OCI-LY7 (cell line): ENCODE results near the gene NOL3.

ENCODE experiments used
- EZH2phosphoT487 ChIP-seq: fragments of 200-600 bp; sonication (generic); IDR thresholded peaks from 2 replicates; pipeline ENCODE4 v1.6.1; 2018; ENCODE audit warnings: low read depth, borderline replicate concordance, mild to moderate bottlenecking, mixed run types, antibody characterized with exemption, low read length, moderate library complexity, mixed read lengths
- TF ChIP-seq, protein P1 (sequence below): fragments of 200-600 bp; sonication (generic); conservative IDR thresholded peaks from 2 replicates; pipeline ENCODE4 v1.5.1; 2014; ENCODE audit warnings: mild to moderate bottlenecking, antibody characterized with exemption, low read length, moderate library complexity, mixed read lengths

DNA sequence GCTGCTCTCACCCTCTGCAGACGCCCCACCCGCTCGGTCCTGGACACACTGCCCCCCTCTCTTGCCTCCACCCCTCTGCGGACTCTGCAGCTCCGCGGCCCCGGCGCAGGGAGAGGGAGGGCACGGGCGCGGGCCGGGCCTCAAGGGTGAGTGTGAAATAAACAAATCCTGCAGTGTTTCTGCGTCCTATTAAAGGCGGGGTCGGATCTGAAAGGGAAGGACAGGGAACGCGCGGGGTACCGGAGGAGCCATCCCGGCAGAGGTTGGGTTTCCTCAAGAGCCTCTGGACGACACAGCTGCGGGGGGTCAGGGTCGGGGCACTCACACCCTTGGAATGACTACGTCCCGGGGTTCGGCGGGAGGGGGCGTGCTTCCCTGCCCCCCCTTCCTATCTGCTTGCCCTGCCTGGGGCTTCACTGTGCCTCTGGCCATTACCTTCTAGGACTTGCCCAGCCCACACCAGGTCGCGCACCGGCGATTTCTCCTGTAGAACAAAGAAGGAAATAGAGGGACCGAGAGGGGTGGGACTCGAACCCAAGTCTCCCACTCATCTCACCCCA lies 6.3 kb upstream of the NOL3 start:
- TF ChIP-seq, protein P1, sequence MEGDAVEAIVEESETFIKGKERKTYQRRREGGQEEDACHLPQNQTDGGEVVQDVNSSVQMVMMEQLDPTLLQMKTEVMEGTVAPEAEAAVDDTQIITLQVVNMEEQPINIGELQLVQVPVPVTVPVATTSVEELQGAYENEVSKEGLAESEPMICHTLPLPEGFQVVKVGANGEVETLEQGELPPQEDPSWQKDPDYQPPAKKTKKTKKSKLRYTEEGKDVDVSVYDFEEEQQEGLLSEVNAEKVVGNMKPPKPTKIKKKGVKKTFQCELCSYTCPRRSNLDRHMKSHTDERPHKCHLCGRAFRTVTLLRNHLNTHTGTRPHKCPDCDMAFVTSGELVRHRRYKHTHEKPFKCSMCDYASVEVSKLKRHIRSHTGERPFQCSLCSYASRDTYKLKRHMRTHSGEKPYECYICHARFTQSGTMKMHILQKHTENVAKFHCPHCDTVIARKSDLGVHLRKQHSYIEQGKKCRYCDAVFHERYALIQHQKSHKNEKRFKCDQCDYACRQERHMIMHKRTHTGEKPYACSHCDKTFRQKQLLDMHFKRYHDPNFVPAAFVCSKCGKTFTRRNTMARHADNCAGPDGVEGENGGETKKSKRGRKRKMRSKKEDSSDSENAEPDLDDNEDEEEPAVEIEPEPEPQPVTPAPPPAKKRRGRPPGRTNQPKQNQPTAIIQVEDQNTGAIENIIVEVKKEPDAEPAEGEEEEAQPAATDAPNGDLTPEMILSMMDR: no peak
- no peak for TF ChIP-seq EZH2phosphoT487
